ENCODE measurements around the gene CARNS1.

- TF ChIP-seq POLR2AphosphoS5 (IDR thresholded peaks at IDR 0.05), result no peak
- TF ChIP-seq CTCF (IDR thresholded peaks at IDR 0.05), result no peak
Observed at GRCh38 chr11:67423466-67423865, 8.0 kb downstream of the CARNS1 start.

All from stomach (tissue), 4 donors.